HUDEP-2 (cell line): Measurements from ENCODE around the gene DMAP1.
"Not testable (repeated sequence)": the region's sequence is repeated elsewhere in the genome, so short reads cannot be mapped to it uniquely, and the experiment has no call there.

Source experiments
- DNase-seq, 76 experiments: peaks; one replicate each; lab custom pipeline; 2025; ENCODE audit not compliant: unreplicated experiment in 76 of 76; lab: John Stamatoyannopoulos, UW

The DMAP1 gene

GRCh38 chr1:44213222-44214112 is at the start of gene DMAP1:
DMAP1 (plus strand) TSS chr1:44213471; CDS start chr1:44213754, 283 bp downstream.
- peak in 73 of 76 experiments; percentile 32 to 86 (median 74) for DNase-seq

GRCh38 chr1:44168520-44169098 is 44.7 kb upstream of the DMAP1 start:
- DNase-seq: peak in 9 of 76 experiments; percentile 1 to 10 (median 4)

- DNase-seq: no peak
Measured at GRCh38 chr1:44170281-44170823, 42.9 kb upstream of the DMAP1 start.

GRCh38 chr1:44174630-44175029 is 38.6 kb upstream of the DMAP1 start:
- no peak for DNase-seq

GRCh38 chr1:44200336-44200735 is 12.9 kb upstream of the DMAP1 start:
- DNase-seq: no peak

- DNase-seq: not testable (repeated sequence)
Measured at GRCh38 chr1:44206545-44206944, 6.7 kb upstream of the DMAP1 start.

GRCh38 chr1:44208226-44208625 is 5.0 kb upstream of the DMAP1 start:
- no peak for DNase-seq

- no peak for DNase-seq
Measured at GRCh38 chr1:44210595-44210994, 2.7 kb upstream of the DMAP1 start.

GRCh38 chr1:44212355-44213221 is 683 bp upstream of the DMAP1 start:
- DNase-seq: peak in 7 of 76 experiments; percentile 2 to 34 (median 19)

GRCh38 chr1:44217809-44218410 is 4.6 kb downstream of the DMAP1 start:
- DNase-seq: peak in 64 of 76 experiments; percentile 3 to 81 (median 55)

- DNase-seq: no peak
Measured at GRCh38 chr1:44218503-44219300, 5.4 kb downstream of the DMAP1 start.

- DNase-seq: no peak
Measured at GRCh38 chr1:44219301-44219626, 6.0 kb downstream of the DMAP1 start.

- DNase-seq: no peak
Measured at GRCh38 chr1:44220001-44220751, 6.9 kb downstream of the DMAP1 start.

GRCh38 chr1:44220755-44221154 is 7.5 kb downstream of the DMAP1 start:
- DNase-seq: no peak

- DNase-seq: no peak
Measured at GRCh38 chr1:44221769-44222168, 8.5 kb downstream of the DMAP1 start.

- DNase-seq: no peak
Measured at GRCh38 chr1:44222397-44223186, 9.3 kb downstream of the DMAP1 start.

- DNase-seq: no peak
Measured at GRCh38 chr1:44223187-44223610, 9.9 kb downstream of the DMAP1 start.

GRCh38 chr1:44225761-44226160 is 12.5 kb downstream of the DMAP1 start:
- DNase-seq: no peak
